ENCODE data around the gene SMC4.
"Not testable (repeated sequence)": the region's sequence is repeated elsewhere in the genome, so short reads cannot be mapped to it uniquely, and the experiment has no call there.

SMC4 gene

DNA sequence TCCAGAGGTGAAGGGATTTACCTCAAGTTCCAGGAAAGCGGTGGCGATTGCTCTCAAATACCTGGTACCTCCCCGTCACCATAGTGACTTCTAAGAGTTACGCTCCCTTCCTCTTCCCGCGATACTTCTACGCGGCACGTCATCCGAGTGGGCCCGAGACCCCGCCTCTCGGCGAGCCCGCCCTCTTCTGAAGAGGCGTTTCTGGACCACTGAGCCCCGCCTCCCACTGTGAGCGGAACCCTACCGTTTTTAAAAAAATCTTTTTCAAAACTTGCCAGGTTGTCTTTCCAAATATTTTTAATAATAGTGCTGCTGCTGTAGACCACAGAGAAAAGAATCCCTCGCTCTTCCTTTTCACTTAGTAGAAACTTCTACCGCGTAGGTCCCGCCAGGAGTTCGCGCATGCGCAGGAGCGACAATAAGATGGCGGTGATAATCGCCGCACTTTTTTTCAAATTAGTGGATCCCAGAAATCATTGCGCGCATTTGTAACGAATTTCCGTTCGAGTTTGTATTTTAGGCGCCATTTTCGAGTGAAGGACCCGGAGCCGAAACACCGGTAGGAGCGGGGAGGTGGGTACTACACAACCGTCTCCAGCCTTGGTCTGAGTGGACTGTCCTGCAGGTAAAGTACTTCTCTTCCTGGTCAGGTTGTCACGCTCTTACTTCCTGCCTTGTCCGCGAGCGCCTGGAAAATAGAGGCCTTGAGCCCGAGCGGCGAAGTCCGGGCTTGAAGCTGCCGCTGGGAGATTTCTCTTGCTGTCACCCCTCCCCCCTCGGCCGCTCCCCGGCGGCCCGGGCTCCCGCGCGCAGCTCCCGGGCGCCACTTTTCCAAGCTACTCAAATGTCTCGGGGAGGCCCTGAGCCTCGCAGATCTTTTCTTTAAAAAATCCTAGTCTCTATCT lies at the start of gene SMC4, which contains the start of gene IFT80:
SMC4 (plus strand) TSS at position 526 of the 905 bp plus-strand sequence. CDS start 1,177 bp downstream, outside the sequence.
IFT80 (minus strand) TSS at position 101 of the 905 bp plus-strand sequence. CDS start 14,625 bp downstream, outside the sequence.
- peak; percentile 92 for DNase-seq

DNA sequence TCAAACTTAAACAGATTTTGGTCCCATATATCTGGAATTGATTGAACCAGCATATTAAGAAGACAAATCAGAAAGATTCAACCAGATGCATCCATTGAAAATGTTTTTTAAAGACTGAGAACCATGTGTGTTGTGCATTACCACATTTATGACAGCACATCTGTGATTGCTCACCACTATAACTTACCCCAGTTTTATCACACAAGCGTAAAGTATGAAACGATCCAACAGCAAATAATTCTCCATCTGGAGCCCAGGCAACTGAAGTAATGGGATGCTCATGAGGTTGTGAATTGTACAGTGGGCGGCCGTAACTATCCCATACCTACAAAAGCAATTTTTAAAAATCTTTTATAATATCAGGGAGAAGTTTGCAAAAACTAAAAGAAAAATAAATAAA lies 43.6 kb upstream of the SMC4 start:
- no peak for DNase-seq

DNA sequence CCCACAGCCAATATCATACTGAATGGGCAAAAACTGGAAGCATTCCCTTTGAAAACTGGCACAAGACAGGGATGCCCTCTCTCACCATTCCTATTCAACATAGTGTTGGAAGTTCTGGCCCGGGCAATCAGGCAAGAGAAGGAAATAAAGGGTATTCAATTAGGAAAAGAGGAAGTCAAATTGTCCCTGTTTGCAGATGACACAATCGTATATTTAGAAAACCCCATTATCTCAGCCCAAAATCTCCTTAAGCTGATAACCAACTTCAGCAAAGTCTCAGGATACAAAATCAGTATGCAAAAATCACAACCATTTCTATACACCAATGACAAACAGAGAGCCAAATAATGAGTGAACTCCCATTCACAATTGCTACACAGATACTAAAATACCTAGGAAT lies 36.6 kb upstream of the SMC4 start:
- not testable (repeated sequence) for DNase-seq

DNA sequence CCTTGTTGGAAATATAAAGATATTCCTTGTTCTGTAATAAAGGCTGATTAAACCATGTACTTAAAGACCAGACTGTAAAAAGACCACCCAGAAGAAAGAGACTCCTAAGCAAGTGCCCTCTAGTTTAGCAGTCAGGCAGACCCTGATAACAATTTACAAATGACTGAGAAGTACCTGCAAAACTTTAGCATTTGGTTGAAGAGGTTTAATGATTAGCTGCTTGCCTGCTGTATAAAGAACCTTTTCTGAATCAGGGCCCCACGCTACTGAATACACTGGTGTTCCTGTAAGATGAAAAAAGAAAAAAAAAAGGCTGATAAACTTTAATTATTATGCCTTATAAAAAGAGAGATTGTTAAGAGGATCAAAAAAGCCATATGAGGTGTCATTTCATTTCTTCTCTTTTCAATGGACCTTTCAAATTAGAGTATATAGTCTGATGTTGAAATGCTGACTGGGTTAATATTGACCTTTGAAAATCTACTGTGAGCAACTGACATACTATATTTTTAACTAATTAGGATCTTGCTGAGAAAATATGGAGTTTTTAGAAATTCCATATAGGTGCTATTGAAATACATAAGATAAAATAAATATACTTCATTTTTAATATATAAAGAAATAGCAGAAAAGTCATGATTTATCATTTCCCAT lies 33.5 kb upstream of the SMC4 start:
- DNase-seq, result no peak

DNA sequence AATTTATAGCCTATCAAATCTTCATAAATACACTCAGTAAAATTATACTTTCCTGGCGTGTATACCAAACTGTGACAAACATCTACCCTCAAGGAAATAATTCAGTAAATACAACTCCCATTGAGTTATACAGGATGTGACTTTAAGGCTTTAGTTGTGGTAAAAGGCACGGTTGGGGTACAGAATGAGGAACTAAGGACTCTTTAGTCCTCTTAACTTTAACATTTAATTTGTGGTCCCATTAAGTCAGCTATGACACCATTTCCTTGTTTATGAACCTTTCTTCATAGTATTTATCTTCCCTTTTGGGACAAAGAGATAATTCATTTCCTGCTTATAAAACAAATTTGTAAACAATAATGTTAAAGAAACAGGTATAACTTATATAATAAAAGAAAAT lies 30.6 kb upstream of the SMC4 start:
- DNase-seq, result no peak

DNA sequence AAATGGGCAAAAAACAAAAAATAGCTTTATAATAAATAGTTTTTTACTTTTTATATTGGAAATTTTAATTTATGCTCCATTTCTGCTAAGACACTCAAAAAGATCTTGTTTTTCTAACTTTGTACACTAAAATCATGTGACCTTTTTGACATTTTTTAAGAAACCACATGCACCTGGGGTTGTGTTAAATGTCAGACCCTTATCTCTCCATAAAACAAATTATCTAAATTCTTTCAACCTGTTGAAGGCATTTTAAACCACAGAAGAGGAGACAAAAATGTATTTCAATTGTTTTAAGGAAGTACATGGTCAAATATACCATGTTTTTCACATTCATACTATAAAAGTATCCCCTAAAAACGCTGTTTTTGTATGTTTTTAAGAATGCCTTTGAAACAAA lies 29.7 kb upstream of the SMC4 start:
- no peak for DNase-seq

DNA sequence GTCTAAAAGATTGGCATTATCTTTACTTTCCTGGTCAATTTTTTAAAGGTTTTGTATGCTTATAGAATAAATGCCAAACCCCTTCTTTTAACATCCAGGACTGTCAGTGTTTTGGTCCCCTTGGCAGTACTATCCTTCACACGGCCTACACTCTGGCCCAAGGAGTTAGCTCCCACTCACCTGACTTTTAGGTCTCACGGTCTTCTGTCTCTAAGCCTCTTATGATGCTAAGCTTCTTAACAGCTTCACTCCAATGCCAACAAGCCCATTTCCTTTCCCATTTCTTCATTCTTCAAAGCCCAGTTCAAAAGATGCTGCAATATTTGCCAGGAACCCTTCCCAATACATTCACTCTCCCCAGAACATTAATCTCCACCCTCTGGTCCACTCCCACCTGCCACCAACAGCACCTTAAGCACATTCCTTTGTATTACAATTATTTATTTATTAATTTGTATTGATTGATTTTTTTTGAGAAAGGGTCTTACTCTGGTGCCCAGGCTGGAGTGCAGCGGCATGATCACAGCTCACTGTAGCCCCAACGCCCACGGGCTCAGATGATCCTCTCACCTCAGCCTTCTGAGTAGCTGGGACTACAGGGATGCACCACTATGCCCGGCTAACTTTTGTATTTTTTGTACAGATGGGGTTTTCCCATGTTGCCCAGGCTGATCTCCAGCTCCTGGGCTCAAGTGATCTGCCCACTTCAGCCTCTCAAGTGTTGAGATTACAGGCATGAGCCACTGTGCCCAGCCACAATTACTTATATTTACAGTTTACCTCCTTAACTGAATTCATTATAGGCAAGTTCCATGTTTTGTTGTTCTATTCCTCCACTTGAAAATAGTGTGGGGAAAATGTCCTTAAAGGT lies 28.2 kb upstream of the SMC4 start:
- DNase-seq, result no peak

DNA sequence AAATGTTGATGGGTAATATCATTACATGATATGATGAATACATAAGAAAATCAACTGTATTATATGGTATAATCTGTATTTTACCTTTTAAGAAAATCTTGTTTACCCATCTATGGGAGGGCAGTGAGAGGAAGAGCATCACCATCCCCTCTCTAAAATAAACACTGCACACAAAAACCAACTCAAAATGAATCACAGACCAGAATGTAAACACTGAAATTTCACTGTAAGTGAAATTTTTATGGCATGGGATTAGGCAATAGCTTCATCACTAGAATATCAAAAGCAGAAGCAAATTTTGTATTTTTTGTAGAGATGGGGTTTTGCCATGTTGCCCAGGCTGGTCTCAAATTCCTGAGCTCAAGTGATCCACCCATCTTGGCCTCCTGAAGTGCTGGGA lies 26.7 kb upstream of the SMC4 start:
- no peak for DNase-seq

DNA sequence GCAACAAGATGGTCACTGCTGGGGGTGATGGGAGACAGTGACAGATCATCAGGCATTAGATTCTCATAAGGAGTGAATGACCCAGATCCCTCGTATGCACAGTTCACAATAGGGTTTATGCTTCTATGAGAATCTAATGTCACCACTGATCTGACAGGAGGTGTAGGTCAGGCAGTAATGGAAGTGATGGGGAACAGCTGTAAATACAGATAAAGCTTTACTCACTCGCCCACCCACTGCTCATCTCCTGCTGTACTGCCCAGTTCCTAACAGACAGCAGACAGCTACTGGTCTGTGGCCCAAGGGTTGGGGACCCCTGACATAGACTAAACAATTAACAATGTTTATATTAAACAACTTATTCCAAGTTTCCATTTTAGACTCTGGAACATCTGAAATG lies 25.8 kb upstream of the SMC4 start:
- no peak for DNase-seq

DNA sequence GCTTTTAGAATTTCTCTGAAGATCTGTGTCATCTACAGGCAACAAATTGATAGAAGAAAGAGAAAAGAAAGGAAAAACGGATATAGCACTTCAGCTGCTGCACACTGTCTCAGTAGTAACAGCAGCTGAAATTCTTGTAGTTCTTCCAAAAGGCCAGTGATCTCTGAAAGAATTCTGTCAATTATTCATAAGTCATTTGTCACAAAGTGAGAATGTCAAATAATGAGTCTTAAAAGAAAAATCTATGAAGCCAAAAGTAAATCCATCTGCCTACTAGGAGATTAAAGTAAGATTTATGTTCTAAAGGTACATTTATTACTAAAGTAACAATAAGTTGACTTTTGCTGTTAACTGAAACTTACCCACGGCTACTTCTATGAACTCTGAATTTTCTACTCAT lies 25.0 kb upstream of the SMC4 start:
- no peak for DNase-seq

DNA sequence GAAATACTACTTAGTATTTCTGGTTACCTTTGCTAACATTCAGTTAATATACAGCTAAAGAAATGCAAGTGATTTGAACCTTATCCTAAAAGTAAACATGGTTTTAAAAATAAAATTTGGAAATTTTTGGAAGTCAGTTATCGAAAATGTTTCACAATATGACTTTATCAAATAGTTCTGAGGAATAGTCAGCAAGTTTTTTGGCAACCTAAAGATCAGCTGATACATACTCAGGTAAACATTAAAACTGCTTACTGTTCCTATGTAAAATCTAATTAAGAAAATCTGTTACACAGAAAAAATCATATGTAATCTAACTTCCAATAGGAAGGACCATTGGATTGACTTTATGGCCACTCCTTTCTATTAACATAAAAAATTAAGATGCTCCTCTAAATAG lies 24.5 kb upstream of the SMC4 start:
- DNase-seq, result no peak

DNA sequence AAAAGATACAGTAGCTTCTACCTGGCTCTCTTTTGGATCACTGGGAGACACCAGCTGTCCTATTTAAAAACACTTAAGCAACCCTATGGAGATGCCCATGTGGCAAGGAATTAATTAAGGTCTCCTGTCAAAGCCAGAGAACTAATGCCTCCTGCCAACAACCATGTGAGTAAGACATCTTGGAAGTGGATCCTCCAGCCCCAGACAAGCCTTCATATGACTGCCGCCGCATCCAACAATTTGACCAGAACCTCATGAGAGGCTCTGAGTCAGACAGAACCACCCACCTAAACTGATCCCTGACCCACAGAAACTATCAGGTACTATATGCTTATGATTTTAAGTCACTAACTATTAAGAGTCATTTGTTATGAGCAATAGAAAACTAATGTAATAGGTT lies 22.8 kb upstream of the SMC4 start:
- DNase-seq, result no peak

DNA sequence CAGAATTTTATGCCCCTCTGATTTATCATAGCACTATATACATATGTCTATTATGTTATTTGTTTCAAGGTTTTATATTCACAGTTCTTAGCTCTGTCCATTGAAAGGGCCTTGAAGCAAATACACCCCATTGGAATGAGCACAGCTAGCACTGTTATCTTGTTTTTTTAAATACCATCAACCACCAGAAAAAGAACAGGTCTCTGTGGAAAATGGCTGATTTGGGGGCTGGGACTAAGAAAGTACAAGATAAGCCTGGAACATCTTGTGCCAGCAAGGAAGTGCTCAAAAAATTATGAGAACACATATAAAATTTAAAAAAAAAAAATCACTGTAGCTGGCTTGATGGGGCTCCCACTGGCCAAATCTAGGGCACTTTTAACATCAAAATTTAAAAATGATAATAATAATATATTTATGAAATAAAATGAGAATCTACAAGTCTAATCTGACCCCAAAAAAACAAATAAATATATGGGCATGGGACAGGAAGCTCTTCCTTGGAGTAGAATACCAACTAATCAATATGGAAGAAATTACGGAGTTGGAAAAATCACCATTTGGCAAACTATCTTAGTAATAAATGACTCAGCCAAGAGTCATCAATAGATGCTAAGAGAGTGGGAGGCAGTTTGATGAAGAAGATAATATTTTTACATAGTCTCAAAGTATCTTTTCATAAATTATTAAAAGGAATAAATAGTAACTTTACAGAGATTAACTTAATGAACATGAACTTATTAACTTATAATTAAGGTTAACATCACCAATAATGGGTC lies 20.9 kb upstream of the SMC4 start:
- DNase-seq, result no peak

DNA sequence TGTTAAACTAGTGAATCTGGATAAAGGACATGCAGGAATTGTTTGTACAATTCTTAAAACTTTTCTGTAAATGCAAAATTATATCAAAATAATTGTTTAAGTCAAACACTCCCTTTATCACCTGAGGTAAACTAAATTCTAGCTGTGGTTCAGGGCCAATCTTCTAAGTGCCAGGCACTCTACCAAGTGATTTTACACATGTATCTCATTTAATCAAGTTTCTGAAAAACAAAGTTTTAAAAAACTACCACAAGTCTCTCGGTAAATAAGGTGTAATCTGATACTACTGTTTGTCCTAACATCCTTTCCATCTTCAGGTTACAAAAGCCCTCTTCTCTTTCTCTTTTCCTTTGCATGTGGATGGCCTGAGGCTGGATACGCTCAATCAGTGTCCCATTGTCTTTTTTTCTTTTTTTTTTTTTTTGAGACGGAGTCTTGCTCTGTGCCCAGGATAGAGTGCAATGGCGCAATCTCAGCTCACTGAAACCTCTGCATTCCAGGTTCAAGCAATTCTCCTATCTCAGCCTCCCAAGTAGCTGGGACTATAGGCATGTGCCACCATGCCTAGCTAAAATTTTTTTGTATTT lies 19.7 kb upstream of the SMC4 start:
- DNase-seq, result no peak

DNA sequence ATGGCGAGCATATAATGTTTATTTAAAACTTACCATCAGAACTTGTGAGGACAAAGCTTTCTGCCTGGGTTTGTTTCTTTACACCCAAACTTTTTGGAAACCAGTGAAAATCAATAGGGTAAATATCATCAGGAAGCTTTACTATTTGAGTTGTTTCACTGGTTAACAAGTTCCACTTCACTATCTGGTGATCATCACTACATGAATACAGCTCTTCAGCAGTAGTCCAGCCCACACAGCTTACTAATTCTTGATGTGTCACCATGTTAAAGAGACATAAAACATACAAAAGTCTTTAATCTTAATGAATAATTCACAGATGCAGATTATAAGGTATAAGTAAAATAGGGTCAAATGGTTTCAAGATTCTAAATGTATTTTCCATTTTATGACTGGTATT lies 18.0 kb upstream of the SMC4 start:
- DNase-seq, result no peak

DNA sequence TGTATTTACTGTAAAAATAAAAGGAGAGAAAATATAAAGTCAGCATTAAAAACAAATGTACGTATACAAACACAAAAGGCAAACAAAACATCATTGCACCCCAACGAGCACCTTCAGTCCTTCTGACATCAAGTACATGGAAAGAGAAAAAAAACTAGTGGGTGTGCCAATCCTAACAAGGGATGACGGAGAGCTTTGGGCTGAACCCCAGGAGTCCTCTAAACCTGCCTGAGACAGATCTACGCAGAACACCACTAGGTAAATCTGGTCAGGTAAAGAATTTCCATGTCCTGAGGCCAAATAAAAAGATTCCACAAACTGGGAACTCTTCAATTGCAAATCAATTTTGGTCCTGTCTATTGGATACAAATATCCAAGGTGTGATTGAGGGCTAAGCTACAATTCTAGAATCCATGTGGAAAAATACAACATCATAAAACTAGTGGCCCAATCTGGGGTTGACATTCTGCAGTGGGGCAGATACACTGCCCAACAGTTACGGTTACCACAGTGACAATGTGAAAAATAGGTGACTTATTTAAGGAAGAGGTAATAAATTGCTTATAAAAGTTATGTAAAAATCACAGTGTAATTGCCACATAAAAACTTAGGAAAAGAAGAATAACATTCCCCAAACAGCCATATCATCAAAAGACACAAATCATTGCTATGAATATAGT lies 14.7 kb upstream of the SMC4 start:
- DNase-seq, result no peak

DNA sequence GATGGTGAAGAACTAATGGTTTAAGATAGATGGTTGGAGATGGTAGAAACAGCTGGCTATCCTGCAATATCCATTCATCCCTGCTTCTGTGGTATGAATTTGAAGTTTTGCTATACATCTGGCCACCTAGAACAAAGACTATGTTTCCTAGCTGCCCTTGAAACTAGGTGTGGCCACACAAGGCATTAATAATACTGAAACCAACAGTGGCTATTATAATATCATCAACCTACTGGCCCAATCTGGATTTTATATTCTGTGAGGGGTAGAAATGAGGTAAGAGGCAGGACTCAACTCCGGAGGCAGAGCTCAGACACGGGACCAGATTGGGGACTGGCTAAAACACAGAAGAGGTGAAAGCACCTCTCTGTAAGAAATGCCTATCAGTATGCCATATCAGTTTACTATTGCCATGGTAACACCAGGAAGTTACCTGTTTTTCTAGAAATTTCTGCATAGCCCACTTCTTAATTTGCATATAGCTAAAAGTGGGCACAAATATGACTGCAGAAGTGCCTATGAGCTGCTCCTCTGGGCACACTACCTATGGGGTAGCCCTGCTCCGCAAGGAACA lies 8.8 kb upstream of the SMC4 start:
- DNase-seq, result no peak

DNA sequence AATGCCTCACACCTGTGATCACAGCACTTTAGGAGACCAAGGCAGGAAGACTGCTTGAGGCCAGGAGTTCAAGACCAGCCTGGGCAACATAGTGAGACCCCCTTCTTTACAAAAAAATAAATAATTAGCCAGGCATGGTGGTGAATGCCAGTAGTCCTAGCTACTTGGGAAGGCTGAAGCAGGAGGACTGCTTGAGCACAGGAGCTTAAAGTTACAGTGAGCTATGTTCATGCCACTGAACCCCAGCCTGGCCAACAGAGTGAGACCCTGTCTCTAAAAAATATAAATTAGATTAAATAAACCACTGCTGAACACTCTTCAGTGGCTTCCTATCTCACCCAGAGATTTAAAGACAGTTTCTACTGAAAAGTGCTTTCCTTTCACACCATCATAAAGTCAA lies 6.7 kb upstream of the SMC4 start:
- no peak for DNase-seq

DNA sequence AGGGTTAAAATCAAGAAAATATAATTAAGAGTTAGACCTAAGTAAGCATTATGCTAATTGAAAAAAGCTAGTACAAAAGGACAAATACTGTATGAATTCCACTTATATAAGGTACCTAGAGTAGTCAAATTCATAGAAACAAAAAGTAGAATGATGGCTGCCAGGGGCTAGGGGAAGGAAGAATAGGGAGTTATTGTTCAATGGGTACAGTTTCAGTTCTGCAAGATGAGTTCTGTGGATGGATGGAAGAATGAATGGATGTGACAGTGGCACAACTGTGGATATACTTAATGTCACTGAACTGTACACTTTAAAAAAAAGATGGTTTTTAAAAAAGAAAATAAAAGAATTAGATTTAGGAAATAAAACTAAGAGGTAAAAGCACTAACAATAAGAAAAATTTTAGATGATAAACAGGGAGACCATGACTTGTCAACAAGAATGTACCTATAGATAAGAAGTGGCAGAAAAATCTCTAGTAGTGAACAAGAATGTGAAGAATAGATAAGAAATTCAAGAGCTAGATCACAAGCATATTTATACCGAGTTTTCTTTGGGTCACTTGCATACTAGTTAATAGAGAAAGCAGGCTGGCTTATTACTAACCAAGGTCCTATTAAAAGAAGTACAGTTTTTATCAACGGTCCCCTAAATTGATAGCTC lies 6.0 kb upstream of the SMC4 start:
- no peak for DNase-seq

DNA sequence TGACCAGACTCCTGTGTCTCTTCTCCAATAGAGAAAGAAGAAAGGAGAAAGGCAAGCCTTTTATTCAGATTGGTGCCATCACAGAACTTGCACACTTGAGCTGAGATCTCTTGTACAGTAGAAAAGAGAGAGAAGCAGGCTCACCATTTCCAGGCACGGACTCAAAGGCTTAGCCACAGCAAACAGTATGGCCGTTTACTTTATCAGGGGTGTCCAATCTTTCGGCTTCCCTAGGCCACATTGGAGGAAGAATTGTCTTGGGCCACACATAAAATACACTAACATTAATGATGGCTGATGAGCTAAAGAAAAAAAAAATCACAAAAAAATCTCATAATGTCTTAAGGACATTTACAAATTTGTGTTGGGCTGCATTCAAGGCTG lies 5.4 kb upstream of the SMC4 start:
- DNase-seq, result no peak

DNA sequence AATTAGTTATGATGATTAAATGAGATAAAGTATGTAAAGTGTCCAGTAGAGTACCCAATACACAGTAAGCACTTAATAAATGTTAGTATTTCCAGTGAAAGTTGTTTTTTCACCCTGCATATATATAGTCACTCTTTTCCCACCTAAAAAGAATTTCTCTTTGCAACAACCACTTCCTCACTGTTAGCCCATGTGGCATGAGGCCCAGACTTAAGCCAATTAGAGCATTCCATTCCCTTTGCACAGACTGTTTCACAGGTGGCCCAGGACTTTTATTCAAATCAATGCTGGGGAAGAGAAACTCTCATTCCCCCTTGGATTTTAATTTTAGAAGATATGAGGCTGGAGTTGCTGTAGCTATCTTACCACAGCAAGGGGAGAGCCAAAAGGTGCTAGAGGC lies 4.2 kb upstream of the SMC4 start:
- DNase-seq, result no peak

Measured in stimulated activated CD4-positive, alpha-beta T cell treated with anti-CD3 and anti-CD28 coated beads, Interleukin-12 subunit alpha, Interleukin-12 subunit beta, amount 100 ng/mL, for 4 hours (primary cell).